IPS-15b (cell line): ENCODE results near the gene MYRF.

Experiments
- H3K27me3 ChIP-seq: one replicate; pipeline ENCODE4 v1.6.1; 2013; ENCODE audit warnings: low read length; ENCODE audit not compliant: control insufficient read depth, insufficient read depth
- H3K36me3 ChIP-seq: one replicate; pipeline ENCODE4 v1.6.1; 2013; ENCODE audit warnings: low read length; ENCODE audit not compliant: control insufficient read depth, insufficient read depth
- H3K4me1 ChIP-seq: one replicate; pipeline ENCODE4 v1.6.1; 2013; ENCODE audit warnings: mild to moderate bottlenecking, low read length; ENCODE audit not compliant: control insufficient read depth, insufficient read depth
- H3K4me3 ChIP-seq: one replicate; pipeline ENCODE4 v1.5.1; 2013; ENCODE audit warnings: low read depth, low read length
- H3K9ac ChIP-seq: one replicate; pipeline ENCODE4 v1.6.1; 2013; ENCODE audit warnings: low read depth, mild to moderate bottlenecking, low read length
- H3K9me3 ChIP-seq: one replicate; pipeline ENCODE4 v1.6.1; 2013; ENCODE audit warnings: mild to moderate bottlenecking, low read length; ENCODE audit not compliant: control insufficient read depth, insufficient read depth

Gene MYRF

GRCh38 chr11:61765550-61766253, 13.3 kb downstream of the MYRF start:
- no peaks in the 10 kb centered on the region for H3K36me3 ChIP-seq
- H3K4me3 ChIP-seq = no peak overlapping the region
- H3K9me3 ChIP-seq = no peaks in the 10 kb centered on the region
- no peaks in the 10 kb centered on the region for H3K27me3 ChIP-seq
- no peak overlapping the region for H3K9ac ChIP-seq
- peaks cover 5% of the 10 kb centered on the region for H3K4me1 ChIP-seq

DNA sequence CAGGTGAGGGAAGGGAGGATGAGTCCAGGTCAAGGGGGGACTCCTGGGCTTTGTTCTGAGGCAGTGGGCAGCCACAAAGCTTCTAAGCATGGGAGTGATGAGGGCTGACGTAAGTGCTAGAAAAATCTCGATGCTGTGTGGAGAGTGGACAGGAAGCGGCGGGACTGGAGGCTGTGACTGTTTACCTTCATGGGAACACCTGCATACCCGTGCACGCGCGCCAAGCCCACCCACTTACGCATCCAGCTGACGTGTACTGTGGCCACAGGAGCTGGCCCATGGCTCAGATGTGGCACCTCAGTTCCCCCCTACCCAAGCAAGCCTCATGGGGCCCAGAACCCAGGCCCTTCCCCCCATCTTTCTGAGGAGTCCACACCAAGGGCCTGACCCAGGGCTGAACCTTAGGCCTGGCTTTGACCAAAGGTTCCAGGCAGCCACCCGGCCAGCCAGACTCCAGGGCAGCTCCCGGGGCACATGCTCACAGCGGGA, 14.0 kb downstream of the MYRF start:
- Histone ChIP-seq H3K9ac (no peak overlapping the region), H3K4me1 (peaks cover 5% of the 10 kb centered on the region), H3K27me3 (no peaks in the 10 kb centered on the region), H3K4me3 (no peak overlapping the region), H3K36me3 (no peaks in the 10 kb centered on the region), H3K9me3 (no peaks in the 10 kb centered on the region)

DNA sequence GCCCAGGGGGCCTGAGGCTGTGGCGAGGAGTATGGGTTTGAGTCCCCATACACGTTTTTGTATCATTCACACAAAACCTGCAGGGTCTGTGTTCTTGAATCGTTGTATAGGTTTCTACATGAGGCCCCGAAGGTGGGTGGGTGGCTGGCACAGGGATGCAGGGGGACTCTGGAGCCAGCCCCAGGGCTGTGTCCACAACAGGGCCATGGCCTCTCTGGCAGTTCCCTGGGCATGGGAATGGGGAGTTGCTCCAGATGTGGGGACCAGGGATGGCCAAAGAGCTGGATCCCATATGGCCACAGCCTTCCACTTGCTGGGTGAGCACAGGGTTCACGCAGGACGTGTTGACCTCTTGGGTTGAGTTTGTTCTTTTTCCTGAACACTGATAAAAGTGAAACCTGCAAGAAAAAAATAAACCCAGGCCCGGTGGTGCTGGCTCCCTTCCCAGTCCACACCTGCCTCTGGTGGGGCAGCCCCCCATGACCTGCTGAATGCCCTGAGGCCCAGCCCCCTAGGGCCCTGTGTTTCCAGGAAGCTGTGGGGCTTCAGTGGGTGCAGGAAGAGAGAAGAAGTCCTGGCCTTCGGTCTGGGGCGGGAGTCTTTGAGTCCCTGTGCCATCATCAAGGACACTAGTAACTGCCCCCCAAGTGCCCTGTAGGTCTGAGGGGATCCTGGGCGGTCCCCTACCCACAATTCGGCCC, 16.1 kb downstream of the MYRF start:
- H3K27me3 ChIP-seq = no peaks in the 10 kb centered on the region
- H3K4me1 ChIP-seq = peaks cover 2% of the 10 kb centered on the region
- no peak overlapping the region for H3K9ac ChIP-seq
- H3K4me3 ChIP-seq = no peak overlapping the region
- no peaks in the 10 kb centered on the region for H3K36me3 ChIP-seq
- H3K9me3 ChIP-seq = no peaks in the 10 kb centered on the region

DNA sequence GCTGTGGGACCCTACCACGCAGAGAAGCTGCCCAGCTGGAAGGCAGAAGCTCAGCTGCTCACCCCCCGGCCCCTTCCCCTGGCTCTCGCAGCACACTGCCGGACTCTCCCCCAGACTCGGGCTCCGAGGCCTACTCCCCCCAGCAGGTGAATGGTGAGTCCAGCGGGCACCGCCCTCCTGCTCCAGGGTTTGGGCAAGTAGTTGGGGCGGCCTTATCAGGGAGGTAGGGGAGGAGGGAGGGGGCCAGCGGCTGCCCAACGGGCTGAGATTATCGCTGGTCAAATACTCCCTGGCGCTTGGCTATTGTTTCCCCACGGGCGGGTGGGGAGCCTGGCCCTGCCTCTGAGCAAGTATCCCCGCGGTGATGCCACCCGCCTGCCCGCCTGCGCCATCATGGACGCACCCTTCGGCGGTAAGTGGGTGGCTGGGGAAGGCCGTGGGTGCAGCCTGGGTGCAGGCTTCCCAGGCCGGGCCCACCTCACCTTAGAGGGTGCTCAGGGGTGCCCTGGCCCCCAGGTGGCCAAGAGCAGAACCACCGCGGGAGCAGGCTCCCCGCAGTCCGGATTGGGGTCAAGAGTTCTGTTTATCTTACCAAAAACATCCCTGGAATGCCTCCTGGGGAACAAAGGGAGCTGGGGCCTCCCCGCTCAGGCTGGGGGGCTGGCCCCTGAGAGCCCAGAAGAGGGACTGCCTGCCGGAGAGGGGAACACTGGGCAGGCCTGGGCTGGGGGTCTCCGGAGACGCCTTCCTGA, 16.9 kb downstream of the MYRF start:
- H3K27me3 ChIP-seq = no peaks in the 10 kb centered on the region
- no peaks in the 10 kb centered on the region for H3K36me3 ChIP-seq
- peaks cover 2% of the 10 kb centered on the region for H3K4me1 ChIP-seq
- H3K9ac ChIP-seq = no peak overlapping the region
- H3K4me3 ChIP-seq = no peak overlapping the region
- no peaks in the 10 kb centered on the region for H3K9me3 ChIP-seq

DNA sequence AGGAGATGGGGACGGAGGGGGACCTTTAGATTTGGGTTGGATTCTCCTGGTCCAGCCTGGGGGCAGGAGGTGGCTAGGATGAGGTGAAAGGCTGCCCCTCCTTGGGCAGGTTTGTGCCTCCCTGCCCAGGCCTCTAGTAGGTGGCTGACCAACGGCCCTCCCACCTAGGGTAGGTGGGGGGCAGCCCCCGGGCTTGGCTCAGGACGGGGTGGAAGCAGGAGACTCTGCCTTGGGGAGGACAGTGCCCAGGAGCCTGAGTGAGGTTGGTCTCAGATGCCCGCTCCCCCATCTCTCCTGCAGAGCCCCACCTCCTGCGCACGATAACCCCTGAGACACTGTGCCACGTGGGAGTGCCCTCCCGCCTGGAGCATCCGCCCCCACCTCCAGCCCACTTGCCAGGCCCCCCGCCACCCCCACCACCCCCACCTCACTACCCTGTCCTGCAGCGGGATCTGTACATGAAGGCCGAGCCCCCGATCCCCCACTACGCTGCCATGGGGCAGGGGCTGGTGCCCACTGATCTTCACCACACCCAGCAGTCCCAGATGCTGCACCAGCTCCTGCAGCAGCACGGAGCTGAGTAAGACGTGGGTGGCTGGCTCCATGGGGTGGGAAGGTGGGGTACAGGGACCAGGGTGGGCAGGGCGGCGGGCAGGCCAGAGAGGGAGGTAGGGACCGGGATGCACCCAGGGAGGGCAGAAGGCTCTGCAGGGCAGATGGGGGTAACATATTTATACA, 17.7 kb downstream of the MYRF start:
- Histone ChIP-seq H3K36me3 (no peaks in the 10 kb centered on the region), H3K9me3 (no peaks in the 10 kb centered on the region), H3K4me3 (no peak overlapping the region), H3K9ac (no peak overlapping the region), H3K27me3 (no peaks in the 10 kb centered on the region), H3K4me1 (peaks cover 2% of the 10 kb centered on the region)

GRCh38 chr11:61771195-61771894, 18.9 kb downstream of the MYRF start:
- Histone ChIP-seq H3K36me3 (no peaks in the 10 kb centered on the region), H3K9ac (no peak overlapping the region), H3K4me1 (peaks cover 2% of the 10 kb centered on the region), H3K9me3 (no peaks in the 10 kb centered on the region), H3K27me3 (no peaks in the 10 kb centered on the region), H3K4me3 (no peak overlapping the region)

- H3K4me3 ChIP-seq = no peak overlapping the region
- H3K9ac ChIP-seq = peak overlapping the region; percentile 37
- peaks cover 2% of the 10 kb centered on the region for H3K4me1 ChIP-seq
- H3K36me3 ChIP-seq = no peaks in the 10 kb centered on the region
- H3K27me3 ChIP-seq = no peaks in the 10 kb centered on the region
- H3K9me3 ChIP-seq = no peaks in the 10 kb centered on the region
Observed at GRCh38 chr11:61771985-61772455, 19.6 kb downstream of the MYRF start.

GRCh38 chr11:61773356-61773755, 20.9 kb downstream of the MYRF start:
- Histone ChIP-seq H3K9me3 (no peaks in the 10 kb centered on the region), H3K4me3 (no peak overlapping the region), H3K36me3 (no peaks in the 10 kb centered on the region), H3K27me3 (no peaks in the 10 kb centered on the region), H3K9ac (no peak overlapping the region), H3K4me1 (peaks cover 2% of the 10 kb centered on the region)

DNA sequence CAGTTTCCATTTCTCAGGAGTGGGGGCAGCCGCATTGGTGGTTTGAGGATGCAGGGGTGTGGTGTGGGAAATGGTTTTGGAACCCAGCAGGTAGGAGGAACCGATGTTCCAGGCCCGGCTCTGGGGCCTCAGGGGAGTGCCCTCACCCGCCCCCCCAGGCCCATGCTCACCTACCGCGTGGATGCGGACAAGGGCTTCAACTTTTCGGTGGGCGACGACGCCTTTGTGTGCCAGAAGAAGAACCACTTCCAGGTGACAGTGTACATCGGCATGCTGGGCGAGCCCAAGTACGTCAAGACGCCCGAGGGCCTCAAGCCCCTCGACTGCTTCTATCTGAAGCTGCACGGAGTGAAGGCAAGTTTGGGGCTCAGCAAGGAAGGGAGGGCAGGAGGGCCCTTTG, 21.4 kb downstream of the MYRF start:
- H3K9ac ChIP-seq = no peak overlapping the region
- peaks cover 2% of the 10 kb centered on the region for H3K36me3 ChIP-seq
- H3K4me1 ChIP-seq = peaks cover 2% of the 10 kb centered on the region
- no peaks in the 10 kb centered on the region for H3K27me3 ChIP-seq
- H3K4me3 ChIP-seq = no peak overlapping the region
- no peaks in the 10 kb centered on the region for H3K9me3 ChIP-seq

DNA sequence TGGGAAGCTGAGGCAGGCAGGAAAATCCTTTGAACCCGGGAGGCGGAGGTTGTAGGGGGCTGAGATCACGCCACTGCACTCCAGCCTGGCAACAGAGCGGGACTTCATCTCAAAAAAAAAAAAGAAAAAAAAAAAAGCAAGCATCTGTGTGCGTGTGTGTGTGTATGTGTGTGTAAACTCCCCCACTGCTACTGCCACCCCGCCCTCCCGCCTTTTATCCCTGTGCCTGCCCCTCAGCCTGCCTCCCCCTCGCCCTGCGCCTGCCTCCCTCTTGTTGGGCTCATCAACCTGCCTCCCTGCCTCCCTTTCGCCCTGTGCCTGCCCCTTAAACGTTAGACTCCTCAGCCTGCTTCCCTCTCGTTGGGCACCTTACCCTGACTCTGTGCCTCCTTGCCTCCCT, 22.0 kb downstream of the MYRF start:
- Histone ChIP-seq H3K36me3 (peaks cover 2% of the 10 kb centered on the region), H3K4me1 (peaks cover 2% of the 10 kb centered on the region), H3K27me3 (no peaks in the 10 kb centered on the region), H3K9me3 (no peaks in the 10 kb centered on the region), H3K4me3 (no peak overlapping the region), H3K9ac (no peak overlapping the region)

DNA sequence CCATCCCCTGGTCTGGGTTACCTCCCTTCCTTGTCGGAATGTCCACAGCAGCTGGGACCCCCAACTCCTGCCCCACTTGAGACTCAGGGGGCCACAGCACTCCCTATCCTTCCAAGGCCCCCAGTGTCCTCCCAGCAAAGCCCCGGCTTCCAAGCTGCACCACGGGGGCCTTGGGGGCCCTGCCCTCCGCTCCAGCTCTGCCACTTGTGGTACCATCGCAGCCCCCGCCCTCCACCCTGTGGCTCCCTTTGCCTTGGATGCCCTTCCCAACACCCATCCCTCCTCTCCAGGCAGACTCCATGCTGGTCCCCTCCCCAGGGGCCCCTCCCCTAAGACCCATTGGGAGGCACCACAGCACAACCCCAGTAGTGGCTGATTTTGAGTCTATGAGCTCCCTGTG, 22.7 kb downstream of the MYRF start:
- H3K9me3 ChIP-seq = no peaks in the 10 kb centered on the region
- no peak overlapping the region for H3K9ac ChIP-seq
- H3K4me3 ChIP-seq = no peak overlapping the region
- peaks cover 2% of the 10 kb centered on the region for H3K4me1 ChIP-seq
- H3K36me3 ChIP-seq = peaks cover 2% of the 10 kb centered on the region
- H3K27me3 ChIP-seq = no peaks in the 10 kb centered on the region
